ENCODE results near the gene ASB6.

Gene ASB6

GRCh38 chr9:129656795-129657390 is 14.9 kb upstream of the ASB6 start:
- no peak overlapping the region for H3K4me3 ChIP-seq (replicated peaks; ENCODE audit: insufficient read depth, low read length)
- DNase-seq (ENCODE audit: low read depth in 1 of 2, low spot score in 1 of 2) = no peak
- H3K27ac ChIP-seq (replicated peaks) = no peak overlapping the region
- peaks cover 2% of the 10 kb centered on the region for H3K27me3 ChIP-seq (ENCODE audit: insufficient read depth, poor library complexity, severe bottlenecking)
- TF ChIP-seq POLR2AphosphoS5 (IDR thresholded peaks at IDR 0.05; ENCODE audit: low read depth) (no peak), CTCF (IDR thresholded peaks at IDR 0.05; ENCODE audit: insufficient read depth, low read length) (no peak)

GRCh38 chr9:129655696-129656095 is 13.7 kb upstream of the ASB6 start:
- TF ChIP-seq POLR2AphosphoS5 (IDR thresholded peaks at IDR 0.05; ENCODE audit: low read depth) (no peak), CTCF (IDR thresholded peaks at IDR 0.05; ENCODE audit: insufficient read depth, low read length) (no peak), SPI1 (IDR thresholded peaks at IDR 0.05; ENCODE audit: borderline replicate concordance, low read depth) (peak; percentile 19; the same call in 1 of the 2 replicates)
- H3K27ac ChIP-seq (replicated peaks) = no peak overlapping the region
- H3K27me3 ChIP-seq (ENCODE audit: insufficient read depth, poor library complexity, severe bottlenecking) = no peaks in the 10 kb centered on the region

DNA sequence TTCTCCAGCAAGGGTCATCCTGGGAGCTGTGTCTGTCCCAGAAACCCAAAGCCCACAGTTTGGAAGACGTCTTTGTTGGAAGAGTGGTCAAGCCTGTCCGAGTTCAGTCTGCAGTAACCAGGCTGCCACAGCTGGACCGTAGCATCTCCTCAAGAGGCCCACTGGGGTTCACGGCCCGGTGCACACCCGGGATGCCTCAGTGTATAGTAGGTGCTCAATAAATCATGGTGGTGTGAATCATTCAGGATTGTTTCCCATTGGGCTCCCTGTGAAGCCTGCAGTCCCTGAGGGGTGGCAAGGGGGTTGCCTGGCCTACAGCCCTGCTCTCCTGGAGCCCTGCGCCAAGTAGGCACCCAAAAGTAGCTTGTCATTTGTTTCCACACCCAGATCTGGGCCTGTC is 13.2 kb upstream of the ASB6 start:
- no peak overlapping the region for H3K27ac ChIP-seq (replicated peaks)

More at GRCh38 chr9:129655696-129656095, 13.7 kb upstream of the ASB6 start:
- no peak overlapping the region for H3K4me3 ChIP-seq (replicated peaks; ENCODE audit: insufficient read depth, low read length)
- peak in 1 of 2 experiments; percentile 20 for DNase-seq (ENCODE audit: low read depth in 1 of 2, low spot score in 1 of 2)

More for the DNA sequence above, 13.2 kb upstream of the ASB6 start:
- Histone ChIP-seq H3K27me3 (ENCODE audit: insufficient read depth, poor library complexity, severe bottlenecking) (no peaks in the 10 kb centered on the region), H3K4me3 (replicated peaks; ENCODE audit: insufficient read depth, low read length) (no peak overlapping the region)
- TF ChIP-seq SPI1 (IDR thresholded peaks at IDR 0.05; ENCODE audit: borderline replicate concordance, low read depth) = no peak
- TF ChIP-seq REST (IDR thresholded peaks at IDR 0.05; ENCODE audit: insufficient replicate concordance, low read depth) = no peak
- no peak for TF ChIP-seq POLR2AphosphoS5 (IDR thresholded peaks at IDR 0.05; ENCODE audit: low read depth)
- no peak for TF ChIP-seq CTCF (IDR thresholded peaks at IDR 0.05; ENCODE audit: insufficient read depth, low read length)
- TF ChIP-seq GABPA (IDR thresholded peaks at IDR 0.05; ENCODE audit: low read depth) = no peak
- no peak for DNase-seq (ENCODE audit: low read depth in 1 of 2, low spot score in 1 of 2)

Data from HL-60 (cell line).